Measurements from ENCODE around the gene CGB8.
"Not testable (repeated sequence)": the region's sequence is repeated elsewhere in the genome, so short reads cannot be mapped to it uniquely, and the experiment has no call there.

DNA sequence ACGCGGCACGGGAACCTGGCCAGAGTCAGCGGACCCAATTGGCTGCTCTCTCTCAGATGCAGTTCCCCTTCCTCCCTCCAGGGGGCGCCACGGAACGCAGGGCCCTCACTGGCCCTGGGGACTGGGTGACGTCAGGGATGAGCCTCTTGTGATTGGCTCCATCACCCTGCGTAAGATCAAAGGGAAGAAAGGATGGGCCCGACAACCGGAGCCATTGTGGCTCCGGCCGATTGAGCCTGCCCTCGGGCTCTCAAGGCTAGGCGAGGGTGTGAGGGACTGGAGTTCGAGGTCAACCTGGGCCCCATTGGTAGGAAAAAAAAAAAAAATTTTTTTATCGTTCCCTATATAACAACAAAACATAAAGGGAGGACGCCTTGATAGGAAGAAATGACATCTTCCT lies 12.1 kb downstream of the CGB8 start, which contains the start of gene CGB1:
- not testable (repeated sequence) for TF ChIP-seq NRF1 (IDR thresholded peaks at IDR 0.05; ENCODE audit: low read depth, low read length); PHF8 (conservative IDR thresholded peaks at IDR 0.05; ENCODE audit: low read depth, low read length)

All from H1 (cell line).